Cardiac fibroblast (primary cell): ENCODE data around the gene GYG1.

ENCODE experiments used
- DNase-seq, 2 donors: peaks; one replicate each; pipeline versions ENCODE4 v3.0.0 to v3.0.0-alpha.2; 2010; ENCODE audit warnings: low read depth in 2 of 2
- H3K4me3 ChIP-seq, 2 donors: replicated peaks in 1 of 2; 1 replicate in 1 of 2; 2 replicates in 1 of 2; pipeline ENCODE4 v1.5.1; 2011; ENCODE audit warnings: low read depth in 2 of 2, low read length in 2 of 2, mild to moderate bottlenecking in 2 of 2, moderate library complexity in 1 of 2
- CTCF ChIP-seq: IDR thresholded peaks from one replicate; pipeline ENCODE4 v1.5.1; 2011; ENCODE audit warnings: low read depth, mild to moderate bottlenecking, low read length, inconsistent platforms

GYG1 gene

DNA sequence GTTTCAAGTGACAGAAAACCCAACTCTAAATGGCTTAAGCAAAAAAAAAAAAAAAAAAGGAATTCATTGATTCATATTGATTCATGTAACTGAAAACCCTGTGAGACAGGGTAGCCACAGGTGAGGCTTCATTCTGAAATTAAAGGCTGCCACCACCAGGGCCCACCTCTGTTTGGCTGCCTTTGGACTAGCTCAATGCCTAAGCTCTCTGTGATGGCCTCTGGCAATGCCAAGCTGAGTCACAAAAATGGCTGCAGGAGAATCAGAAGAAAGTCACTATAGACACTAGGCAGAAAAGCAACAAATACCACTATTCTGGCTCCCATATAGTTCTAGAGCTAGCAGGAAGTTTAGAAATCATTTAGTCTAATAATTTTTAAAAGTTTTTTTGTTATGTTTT, 38.2 kb upstream of the GYG1 start:
- H3K4me3 ChIP-seq: no peak overlapping the region
- no peak for DNase-seq
- TF ChIP-seq CTCF: no peak

- no peak for DNase-seq
- no peak overlapping the region for H3K4me3 ChIP-seq
- TF ChIP-seq CTCF: no peak
These were observed 36.4 kb upstream of the GYG1 start for GRCh38 chr3:148954981-148955380.

- peak; percentile 69 for TF ChIP-seq CTCF
- DNase-seq: peak; percentile 95 to 96
- no peak overlapping the region for H3K4me3 ChIP-seq
These were observed 35.6 kb upstream of the GYG1 start for GRCh38 chr3:148955544-148956346.

GRCh38 chr3:148957586-148957985, 33.8 kb upstream of the GYG1 start:
- H3K4me3 ChIP-seq: no peak overlapping the region
- TF ChIP-seq CTCF: peak; percentile 19
- DNase-seq: peak; percentile 27 to 29

DNA sequence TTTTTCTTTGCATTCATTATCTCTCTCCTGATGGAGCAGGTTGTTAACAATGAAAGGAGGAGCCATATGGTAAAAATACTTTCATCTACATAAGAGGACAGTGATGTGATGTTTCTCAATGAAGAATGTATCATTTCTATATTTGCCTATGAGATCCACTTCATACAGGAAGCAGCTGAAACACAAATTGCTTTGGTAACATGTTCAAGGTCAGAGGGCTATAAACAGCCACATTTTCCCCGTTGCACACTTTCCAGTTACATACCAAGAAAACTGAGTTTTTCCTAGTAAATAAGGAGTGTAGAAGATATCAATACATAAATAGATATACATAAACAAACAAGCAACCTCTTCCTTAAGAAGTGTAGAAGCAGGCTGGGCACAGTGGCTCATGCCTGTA, 32.6 kb upstream of the GYG1 start:
- no peak for TF ChIP-seq CTCF
- H3K4me3 ChIP-seq: no peak overlapping the region
- no peak for DNase-seq

DNA sequence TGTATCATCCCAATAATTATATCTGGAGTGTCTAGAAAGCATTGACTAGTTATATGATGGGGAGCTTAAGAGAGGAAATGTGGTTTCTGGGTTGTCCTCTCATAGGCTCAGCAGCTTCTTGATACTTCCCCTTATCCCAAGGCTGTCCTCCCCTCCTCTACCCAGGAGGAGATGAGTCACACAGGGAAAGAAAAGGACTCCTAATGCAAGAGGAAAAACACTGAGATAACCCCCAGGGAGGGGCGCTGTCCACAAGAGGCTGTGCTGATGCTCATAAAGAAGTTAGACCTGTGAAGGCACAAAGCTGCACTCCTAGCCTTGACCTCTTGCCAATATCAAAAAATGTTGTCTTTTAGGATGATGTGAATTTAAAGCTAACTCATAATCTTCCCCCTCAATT, 28.8 kb upstream of the GYG1 start:
- H3K4me3 ChIP-seq: no peak overlapping the region
- peak; percentile 85 to 91 for DNase-seq
- TF ChIP-seq CTCF: peak; percentile 10

- no peak for DNase-seq
- TF ChIP-seq CTCF: no peak
- H3K4me3 ChIP-seq: no peak overlapping the region
These were observed 26.5 kb upstream of the GYG1 start for GRCh38 chr3:148964809-148965208.
